GM18858 (cell line): ENCODE results near the gene TNN.

Source experiments
- ATAC-seq: cut with Tn5 transposase; IDR thresholded peaks from one replicate; pipeline ENCODE4 v1.9.1; 2021; ENCODE audit not compliant: unreplicated experiment

Gene TNN

GRCh38 chr1:175197531-175197930, 129.9 kb downstream of the TNN start:
- no peak for ATAC-seq
